GM21526 (cell line): ENCODE data around the gene WDR83.
"Not testable (repeated sequence)": the region's sequence is repeated elsewhere in the genome, so short reads cannot be mapped to it uniquely, and the experiment has no call there.

Experiments used
- ATAC-seq: cut with Tn5 transposase; IDR thresholded peaks from one replicate; pipeline ENCODE4 v1.9.1; 2021; ENCODE audit warnings: moderate library complexity; ENCODE audit not compliant: unreplicated experiment, low FRiP score

The WDR83 gene

DNA sequence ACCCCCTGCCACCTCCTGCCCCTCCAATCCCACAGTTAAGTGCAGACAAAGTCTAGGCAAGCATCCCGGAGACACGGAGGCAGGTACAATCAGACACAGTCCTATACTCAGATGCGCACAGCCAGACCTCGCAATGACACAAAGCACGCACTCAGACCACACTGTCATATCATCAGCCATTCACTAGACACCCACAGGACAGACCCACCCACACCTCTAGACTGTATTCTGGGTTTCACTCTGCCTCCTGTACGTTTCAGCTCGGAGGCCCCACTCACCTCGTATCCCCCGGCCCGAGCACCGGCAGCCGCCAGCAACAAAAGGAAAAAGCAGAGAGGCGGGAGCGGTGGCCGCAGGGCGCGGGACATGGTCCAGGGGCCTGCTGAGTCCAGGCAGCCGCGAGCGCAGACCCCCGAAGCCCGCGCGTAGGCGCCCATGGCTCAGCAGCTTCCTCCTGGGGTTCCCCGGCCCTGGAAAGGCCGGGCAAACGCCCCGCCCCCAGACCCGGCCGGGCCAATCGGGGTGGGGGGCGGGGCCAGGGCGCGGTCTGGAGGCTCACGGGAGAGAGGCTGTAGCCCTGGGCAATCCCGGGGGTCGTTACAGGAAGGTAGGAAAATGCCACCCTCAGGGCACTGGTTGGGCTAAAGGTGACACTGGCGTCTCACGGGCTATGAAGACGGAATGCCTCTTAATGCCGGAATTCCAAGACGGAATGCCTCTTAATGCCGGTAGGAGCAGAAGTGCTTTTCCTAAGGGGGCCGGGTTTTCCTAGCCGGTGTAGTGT is at the start of gene WDR83, which contains the start of gene MAN2B1:
Gene WDR83, plus strand, starts transcription at position 543 of the 784 bp plus-strand sequence. CDS start 2,984 bp downstream, outside the sequence.
Gene MAN2B1, minus strand, starts transcription at position 478 of the 784 bp plus-strand sequence. Its CDS starts 41 bp downstream, at position 437.
- peak; percentile 32 for ATAC-seq

- ATAC-seq, result no peak
Measured at GRCh38 chr19:12617646-12618045, 49.0 kb upstream of the WDR83 start.

GRCh38 chr19:12621253-12622024 is 45.2 kb upstream of the WDR83 start:
- not testable (repeated sequence) for ATAC-seq

DNA sequence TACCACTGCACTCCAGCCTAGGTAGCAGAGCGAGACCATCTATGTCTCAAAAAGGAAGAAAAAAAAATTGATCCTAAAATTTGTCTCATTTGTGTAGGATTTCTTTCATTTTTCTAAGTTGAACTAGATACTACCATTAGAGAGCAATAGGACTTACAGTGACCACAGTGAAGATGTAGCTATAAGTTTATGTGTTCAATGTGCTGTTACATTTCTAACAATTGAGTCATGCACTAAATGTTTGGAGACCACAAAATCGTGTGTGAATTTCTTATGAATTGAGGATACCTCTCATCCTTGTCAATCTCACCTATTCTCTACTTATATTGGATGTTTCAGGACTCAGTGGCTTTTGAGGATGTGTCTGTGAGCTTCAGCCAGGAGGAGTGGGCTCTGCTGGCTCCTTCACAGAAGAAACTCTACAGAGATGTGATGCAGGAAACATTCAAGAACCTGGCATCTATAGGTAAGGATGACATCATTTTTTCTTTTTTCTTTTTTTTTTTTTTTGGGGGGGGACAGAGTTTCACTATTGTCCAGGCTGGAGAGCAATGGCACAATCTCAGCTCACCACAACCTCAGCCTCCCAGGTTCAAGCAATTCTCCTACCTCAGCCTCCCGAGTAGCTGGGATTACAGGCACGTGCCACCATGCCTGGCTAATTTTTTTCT is 43.1 kb upstream of the WDR83 start:
- ATAC-seq, result no peak

GRCh38 chr19:12626958-12627357 is 39.6 kb upstream of the WDR83 start:
- no peak for ATAC-seq

DNA sequence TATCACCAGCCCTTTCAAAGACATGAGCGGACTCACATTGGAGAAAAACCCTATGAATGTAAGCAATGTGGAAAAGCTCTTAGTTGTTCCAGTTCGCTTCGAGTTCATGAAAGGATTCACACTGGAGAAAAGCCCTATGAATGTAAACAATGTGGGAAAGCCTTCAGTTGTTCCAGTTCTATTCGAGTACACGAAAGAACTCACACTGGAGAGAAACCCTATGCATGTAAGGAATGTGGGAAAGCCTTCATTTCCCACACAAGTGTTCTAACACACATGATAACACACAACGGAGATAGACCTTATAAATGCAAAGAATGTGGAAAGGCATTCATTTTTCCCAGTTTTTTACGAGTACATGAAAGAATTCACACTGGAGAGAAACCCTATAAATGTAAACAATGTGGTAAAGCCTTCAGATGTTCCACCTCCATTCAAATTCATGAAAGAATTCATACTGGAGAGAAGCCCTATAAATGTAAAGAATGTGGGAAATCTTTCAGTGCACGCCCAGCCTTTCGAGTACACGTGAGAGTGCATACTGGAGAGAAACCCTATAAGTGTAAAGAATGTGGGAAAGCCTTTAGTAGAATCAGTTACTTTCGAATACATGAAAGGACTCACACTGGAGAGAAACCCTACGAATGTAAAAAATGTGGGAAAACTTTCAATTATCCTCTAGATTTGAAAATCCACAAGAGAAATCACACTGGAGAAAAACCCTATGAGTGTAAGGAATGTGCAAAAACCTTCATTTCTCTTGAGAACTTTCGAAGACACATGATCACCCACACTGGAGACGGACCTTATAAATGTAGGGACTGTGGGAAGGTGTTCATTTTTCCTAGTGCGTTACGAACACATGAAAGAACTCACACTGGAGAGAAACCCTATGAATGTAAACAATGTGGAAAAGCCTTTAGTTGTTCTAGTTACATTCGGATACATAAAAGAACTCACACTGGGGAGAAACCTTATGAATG is 38.3 kb upstream of the WDR83 start:
- ATAC-seq, result no peak

DNA sequence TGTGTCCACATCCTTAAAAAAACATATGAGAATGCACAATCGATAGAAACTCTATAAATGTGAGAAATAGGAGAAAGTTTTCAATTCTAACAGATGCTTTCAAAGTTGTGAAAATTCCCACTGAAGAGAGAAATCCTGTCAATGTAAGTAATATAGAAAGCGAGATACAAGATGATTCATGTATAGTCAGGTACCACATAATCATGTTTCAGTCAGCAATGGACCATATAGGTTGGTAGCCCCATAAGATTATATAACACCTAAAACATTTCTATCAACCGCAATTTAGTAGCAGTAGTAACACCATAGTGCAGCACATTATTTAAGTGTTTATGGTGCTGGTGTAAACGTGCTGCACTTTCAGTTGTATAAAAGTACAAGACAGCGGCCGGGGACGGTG is 37.4 kb upstream of the WDR83 start:
- ATAC-seq, result no peak

- ATAC-seq, result no peak
Measured at GRCh38 chr19:12636631-12637030, 30.0 kb upstream of the WDR83 start.

DNA sequence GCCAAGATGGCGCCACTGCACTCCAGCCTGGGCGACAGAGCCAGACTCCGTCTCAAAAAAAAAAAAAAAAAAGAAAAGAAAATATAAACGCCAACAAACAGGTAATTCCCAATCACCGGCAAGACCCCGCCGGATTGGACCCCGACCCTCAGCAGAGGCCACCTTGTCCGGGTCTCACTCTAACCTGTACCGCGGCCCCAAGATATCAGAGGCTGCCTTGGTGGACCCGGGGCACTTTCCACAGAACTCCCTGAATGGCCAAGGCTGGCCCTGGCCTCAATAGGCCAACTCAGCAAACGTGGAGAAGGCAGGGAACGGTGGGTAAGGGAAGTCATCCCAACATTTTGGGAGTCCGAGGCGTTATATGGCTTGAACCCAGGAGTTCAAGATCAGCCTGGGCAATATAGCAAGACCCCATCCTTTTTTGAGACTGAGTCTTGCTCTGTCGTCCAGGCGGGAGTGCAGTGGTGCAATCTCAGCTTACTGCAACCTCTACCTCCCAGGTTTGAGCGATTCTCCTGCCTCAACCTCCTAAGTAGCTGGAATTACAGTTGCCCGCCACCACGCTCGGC is 27.9 kb upstream of the WDR83 start:
- ATAC-seq, result no peak

GRCh38 chr19:12639901-12640613 is 26.6 kb upstream of the WDR83 start:
- no peak for ATAC-seq

GRCh38 chr19:12641456-12641855 is 25.2 kb upstream of the WDR83 start:
- ATAC-seq, result no peak

DNA sequence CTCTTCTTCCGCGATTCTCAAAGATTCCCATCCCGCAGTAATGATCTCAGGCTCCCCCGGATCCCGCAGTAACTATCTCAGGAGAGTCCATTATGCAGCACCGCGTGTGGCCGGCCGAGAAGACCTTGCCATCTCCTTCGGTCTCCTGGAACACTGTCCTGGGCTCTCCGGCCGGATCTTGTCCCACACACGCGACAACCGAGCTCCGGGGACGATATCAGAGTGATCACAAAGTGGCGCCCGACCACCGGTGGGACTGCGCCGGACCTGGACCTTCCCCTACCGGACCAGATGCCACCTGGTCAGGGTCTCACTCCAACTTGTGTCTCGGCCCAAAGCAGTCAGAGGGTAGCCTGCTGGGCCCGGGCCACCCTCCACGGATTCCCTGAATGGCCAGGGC is 24.1 kb upstream of the WDR83 start:
- no peak for ATAC-seq

DNA sequence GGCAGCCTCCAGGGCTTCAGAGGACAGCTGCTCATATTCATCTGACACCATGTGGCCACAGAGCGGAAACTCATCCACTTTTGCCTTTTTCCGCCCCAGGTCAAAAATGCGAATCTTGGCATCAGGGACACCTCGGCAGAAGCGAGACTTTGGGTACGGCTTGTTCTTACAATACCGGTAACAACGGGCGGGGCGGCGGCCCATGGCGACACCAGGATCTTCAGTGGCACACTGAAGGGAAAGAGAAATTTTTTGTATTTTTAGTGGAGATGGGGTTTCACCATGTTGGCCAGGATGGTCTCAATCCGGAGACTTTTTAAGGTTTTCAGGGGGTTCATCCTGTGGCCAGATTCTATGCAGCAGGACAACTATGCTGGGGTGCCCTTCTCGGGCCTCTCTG is 22.9 kb upstream of the WDR83 start:
- ATAC-seq, result not testable (repeated sequence)

GRCh38 chr19:12646551-12646950 is 20.1 kb upstream of the WDR83 start:
- no peak for ATAC-seq

GRCh38 chr19:12647047-12647446 is 19.6 kb upstream of the WDR83 start:
- ATAC-seq, result no peak

DNA sequence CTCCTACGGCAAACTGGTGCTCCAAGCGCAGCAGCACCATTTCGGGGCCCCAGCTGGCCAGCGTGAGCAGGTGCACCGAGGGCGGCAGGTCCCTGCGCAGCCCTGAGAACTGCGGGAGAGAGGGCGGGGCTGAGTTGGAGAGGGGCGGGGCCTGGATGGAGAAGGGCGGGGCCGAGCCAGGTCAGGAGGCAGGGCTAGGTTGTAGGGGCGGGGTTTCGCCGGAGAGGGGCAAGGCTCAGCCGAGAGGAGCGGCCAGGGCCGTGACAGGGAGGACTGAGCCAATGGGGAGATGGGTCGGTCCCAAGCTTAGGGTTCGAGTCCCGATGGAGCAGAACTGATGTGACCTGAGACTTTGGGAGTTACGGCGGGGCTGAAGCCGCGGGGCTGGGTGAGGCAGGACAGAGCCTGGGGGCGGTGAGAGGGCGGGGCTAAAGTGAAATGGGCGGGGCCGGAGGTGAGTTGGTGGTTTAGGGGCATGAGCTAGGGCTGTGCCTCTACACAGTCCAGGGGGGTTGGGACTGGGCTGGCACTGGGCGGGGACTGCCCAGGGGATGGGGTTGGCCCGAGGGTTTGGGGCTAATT is 19.0 kb upstream of the WDR83 start:
- ATAC-seq, result no peak

GRCh38 chr19:12648088-12648487 is 18.5 kb upstream of the WDR83 start:
- no peak for ATAC-seq

DNA sequence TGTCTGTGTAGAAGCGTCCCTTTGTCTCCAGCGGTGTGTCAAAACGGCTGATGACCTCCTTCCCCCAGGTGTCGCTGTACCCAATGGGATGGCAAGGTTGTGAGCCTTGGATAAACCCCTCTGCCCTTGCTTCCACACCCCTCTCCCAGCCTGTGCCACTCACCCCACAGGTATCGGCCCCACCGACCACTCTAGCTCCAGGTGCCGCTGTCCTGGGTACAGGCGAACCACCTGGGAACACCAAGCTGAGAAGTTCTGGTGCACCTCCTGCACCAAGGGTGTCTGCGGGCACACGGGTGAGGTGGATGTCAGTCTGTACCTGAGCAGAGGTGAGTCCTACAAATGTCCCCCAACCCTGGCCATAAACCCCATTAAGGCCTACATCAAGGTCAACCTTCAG is 16.7 kb upstream of the WDR83 start:
- ATAC-seq, result no peak

GRCh38 chr19:12652219-12652618 is 14.4 kb upstream of the WDR83 start:
- no peak for ATAC-seq
